ENCODE measurements around the gene GALNT18.
A peak's percentile ranks its signal among the peaks of the same experiment; 100 is the strongest.

The GALNT18 gene

GRCh38 chr11:11296434-11296833 is 325.4 kb downstream of the GALNT18 start:
- in situ Hi-C loops (cut with HindIII; ENCODE audit: low pct_ligation_motif_present, low pct_unique_long_range_greater_than_20kb, low sequenced_read_pairs), result no loop called here
- no peak for DNase-seq

GRCh38 chr11:11294551-11294855 is 327.3 kb downstream of the GALNT18 start:
- no peak for DNase-seq
- in situ Hi-C loops (cut with HindIII; ENCODE audit: low pct_ligation_motif_present, low pct_unique_long_range_greater_than_20kb, low sequenced_read_pairs), result no loop called here

DNA sequence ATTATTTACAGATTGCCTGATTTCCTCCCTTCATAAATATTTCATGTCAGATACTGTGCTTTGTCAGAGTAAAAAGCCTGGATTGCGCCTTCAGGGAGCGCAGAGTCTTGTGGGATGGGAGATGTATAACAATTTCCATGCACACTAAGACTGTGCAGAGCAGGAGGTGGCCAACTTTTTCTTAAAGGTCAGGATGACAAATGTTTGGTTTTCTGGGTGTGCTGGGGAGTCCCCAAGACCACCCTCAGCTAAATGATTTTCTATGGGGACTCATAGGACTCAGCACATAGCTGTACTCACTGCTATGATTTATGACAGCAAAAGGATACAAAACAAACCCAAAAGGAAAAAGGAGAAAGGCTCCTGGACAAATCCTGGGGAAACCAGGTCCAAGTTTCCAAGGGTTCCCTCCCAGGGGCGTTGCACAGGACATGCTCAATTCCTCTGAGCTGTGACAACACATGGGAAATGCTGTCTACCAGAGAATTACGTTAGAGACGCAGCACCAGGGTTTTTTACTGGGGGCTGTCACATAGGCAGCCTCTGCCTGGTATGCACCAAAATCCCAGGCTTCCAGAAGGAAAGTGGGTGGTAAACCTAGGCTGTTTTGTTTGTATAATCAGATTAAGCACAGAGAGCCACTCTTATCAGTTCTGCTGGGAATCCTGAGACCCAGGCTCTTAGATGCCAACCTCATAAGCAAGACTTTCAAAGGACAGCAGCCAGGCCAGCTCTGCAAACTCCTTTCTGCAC is 327.8 kb downstream of the GALNT18 start:
- in situ Hi-C loops (cut with HindIII; ENCODE audit: low pct_ligation_motif_present, low pct_unique_long_range_greater_than_20kb, low sequenced_read_pairs), result no loop called here
- DNase-seq, result no peak

- in situ Hi-C loops (cut with HindIII; ENCODE audit: low pct_ligation_motif_present, low pct_unique_long_range_greater_than_20kb, low sequenced_read_pairs), result no loop called here
- DNase-seq, result no peak
Observed at GRCh38 chr11:11292839-11293238, 329.0 kb downstream of the GALNT18 start.

DNA sequence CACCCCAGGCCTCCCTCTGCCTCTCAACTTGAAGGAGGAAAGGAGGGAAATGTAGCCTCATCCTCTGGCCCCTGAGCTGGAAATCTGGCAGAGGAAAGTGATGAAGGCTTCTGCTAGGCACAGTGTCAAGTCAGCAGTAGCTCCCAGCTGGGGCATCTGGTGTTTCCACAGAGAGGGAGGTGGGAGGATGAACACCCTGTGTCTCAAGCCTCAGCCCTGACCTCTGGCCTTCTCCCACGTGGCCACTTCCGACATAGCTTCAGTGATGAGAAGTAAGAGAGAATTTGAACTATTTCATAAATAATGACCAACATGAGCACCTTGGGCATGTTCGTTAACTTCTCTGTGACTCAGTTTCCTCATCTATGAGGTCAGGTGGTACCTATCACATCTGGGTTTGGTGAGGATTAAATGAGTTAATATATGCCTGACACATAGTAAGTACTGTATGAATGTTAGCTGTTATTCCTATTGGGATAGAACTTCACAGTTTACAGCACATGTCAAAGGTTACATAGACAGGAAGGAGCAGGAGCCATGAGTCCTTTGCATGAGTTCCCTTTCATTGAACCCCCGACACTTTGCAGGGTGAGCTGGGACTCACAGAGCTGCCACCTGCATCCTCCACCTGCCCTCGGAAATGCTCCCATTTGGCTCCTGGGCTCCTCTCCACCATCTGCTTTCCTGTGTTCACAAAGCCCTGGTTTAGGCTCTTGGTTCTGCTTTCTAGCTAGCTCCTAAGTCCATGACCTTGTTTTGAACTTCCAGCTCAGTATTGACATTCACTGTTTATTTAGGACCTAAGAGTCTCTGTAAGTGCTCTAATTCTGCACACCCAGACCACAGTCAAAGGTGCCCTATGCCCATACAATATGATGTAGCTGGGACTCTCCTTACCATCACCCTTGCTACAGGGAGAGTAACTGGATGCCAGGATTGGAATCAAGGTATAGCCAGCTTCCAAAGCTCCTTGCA is 330.5 kb downstream of the GALNT18 start:
- in situ Hi-C loops (cut with HindIII; ENCODE audit: low pct_ligation_motif_present, low pct_unique_long_range_greater_than_20kb, low sequenced_read_pairs), result no loop called here
- DNase-seq, result no peak

DNA sequence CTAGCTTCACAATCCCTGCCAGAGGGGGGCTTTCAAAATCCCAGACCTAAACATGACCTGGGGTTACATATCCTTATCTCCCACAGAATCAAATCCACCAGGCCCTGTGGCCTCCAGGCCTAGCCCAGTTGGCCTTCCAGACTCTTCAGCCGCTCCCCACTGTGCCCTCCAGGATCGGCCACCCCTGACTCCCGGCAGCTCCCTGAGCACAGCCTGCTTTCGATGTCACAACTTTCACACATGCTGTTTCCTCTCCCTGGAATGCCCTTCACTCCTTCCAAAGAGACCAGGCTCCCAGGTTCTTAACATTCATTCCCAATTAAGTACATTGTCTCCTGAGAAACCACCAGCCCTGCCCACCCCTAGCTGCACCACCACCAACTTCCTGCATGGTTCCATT is 331.5 kb downstream of the GALNT18 start:
- DNase-seq, result no peak
- in situ Hi-C loops (cut with HindIII; ENCODE audit: low pct_ligation_motif_present, low pct_unique_long_range_greater_than_20kb, low sequenced_read_pairs), result no loop called here

DNA sequence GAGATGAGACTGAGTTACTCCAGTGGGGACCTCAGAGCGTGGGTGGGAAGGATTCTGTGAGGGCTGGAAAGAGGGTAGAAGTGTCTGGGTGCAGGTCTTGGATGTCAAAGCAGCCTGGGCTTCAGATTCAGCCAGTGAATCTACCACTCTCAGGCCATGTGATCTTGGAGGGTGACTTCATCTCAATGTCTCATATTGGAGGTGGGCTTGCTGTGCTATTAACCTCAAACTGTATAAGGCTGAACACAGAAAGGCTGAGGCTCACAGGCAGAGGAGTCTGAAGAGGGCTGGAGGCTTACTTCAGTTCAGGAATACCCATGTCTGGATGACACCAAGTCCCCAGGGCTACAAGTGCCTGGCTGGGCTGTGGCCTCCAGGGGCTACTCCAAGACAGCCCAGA is 332.1 kb downstream of the GALNT18 start:
- in situ Hi-C loops (cut with HindIII; ENCODE audit: low pct_ligation_motif_present, low pct_unique_long_range_greater_than_20kb, low sequenced_read_pairs), result no loop called here
- no peak for DNase-seq

DNA sequence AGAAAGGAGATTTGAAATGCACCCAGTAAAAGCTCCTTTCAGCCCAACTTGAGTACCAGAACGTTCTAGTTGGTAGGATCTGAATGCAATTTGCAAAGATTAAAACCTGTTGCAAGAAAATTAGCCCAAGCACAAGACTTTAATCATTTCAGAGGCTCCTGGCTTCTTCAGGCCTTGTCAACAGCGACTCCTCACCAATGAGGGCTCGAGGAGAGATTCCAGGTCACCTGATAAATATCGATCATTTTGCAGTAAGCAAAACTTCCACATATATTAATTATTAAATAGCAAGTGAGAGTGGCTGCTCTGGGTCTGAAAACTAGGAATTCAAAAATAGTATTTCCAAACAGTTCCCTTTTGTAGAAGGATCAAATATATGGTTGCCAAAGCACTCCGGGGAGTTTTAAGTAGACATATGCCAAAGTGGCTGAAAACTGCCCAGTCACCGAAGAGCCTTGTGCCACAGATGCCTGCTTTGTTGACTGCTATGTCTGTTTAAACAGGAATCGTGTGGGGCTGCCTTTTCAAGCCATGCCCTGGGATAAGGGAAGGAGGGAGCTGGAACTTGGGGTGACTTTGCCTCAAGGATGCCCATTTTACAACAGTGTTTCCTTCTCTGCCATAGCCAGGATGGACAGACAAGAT is 332.7 kb downstream of the GALNT18 start:
- in situ Hi-C loops (cut with HindIII; ENCODE audit: low pct_ligation_motif_present, low pct_unique_long_range_greater_than_20kb, low sequenced_read_pairs), result no loop called here
- DNase-seq, result no peak

DNA sequence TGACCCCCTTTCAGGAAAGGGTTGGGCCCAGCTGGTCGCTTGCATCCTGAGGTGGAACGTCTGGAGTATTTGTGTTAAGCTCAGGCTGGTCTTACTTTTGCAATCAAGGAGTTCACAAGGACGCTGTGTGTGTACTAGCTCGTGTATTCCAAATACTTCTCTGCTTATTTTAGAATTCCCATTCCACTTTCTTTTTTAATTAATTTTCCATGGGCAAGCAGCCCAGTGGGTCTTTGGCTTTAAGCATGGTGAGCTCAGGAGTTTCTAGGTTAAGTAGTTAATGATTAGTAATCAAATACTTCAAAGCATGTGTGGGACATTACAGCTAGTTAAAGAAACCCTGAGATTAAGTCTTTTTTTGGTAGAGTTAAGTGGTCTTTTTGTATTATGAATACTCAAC is 337.3 kb downstream of the GALNT18 start:
- no peak for DNase-seq
- in situ Hi-C loops (cut with HindIII; ENCODE audit: low pct_ligation_motif_present, low pct_unique_long_range_greater_than_20kb, low sequenced_read_pairs), result no loop called here

DNA sequence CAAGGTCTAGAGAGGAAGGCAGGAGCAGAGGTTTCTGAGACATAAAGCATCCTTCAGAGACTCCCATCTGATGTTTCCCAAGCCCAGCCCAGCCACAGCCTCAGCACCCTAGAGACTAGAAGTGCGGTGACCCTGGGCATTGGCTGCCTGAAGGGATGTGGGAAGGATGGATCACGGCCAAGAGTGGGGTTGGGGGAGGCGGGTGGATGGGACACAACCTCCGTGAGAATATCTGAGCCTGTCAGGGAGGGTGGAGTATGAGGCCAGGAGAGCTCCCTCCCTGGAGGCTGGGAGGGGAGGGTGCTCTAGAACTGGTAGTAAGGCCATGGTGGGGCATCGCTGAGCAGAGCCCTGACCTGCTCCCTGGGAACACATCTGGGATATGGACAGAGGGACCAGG is 340.2 kb downstream of the GALNT18 start:
- no peak for DNase-seq
- in situ Hi-C loops (cut with HindIII; ENCODE audit: low pct_ligation_motif_present, low pct_unique_long_range_greater_than_20kb, low sequenced_read_pairs), result no loop called here

GRCh38 chr11:11280826-11281225 is 341.0 kb downstream of the GALNT18 start:
- no peak for DNase-seq
- in situ Hi-C loops (cut with HindIII; ENCODE audit: low pct_ligation_motif_present, low pct_unique_long_range_greater_than_20kb, low sequenced_read_pairs), result no loop called here

DNA sequence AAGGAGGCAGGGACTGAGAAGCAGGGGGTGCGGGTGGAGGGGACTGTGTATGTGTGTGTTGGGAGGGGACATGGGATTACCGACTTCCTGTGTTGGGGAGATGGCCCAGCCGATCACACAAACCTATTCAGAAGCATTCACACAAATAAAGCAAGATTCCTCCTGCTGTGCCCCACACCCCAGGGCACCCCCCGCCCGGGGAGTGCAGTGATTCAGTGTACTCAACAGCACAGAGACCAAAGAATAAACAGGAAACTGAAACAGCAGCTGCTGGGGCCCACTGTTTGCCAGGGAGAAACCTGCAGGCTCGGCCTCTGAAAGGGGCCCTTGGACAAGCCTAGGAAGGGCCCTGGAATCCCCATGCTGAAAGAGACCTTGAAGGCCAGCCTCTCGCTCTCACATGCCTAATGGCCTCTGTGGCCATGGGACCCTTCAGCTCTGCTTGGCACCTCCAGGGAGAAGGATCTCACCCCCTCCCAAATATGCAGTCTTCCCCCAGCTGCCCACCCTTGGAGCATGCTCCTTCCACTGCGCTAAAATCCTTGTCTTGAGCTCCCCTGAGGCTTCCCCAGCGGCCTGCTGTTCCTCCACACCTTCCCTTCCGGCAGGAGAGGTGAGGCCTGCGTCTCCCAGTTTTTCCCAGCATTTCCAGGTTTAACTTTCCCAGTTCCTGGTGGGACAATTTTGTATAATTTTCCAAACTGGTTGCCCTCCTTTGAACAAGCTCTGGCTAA is 341.7 kb downstream of the GALNT18 start:
- DNase-seq, result no peak
- in situ Hi-C loops (cut with HindIII; ENCODE audit: low pct_ligation_motif_present, low pct_unique_long_range_greater_than_20kb, low sequenced_read_pairs), result no loop called here

DNA sequence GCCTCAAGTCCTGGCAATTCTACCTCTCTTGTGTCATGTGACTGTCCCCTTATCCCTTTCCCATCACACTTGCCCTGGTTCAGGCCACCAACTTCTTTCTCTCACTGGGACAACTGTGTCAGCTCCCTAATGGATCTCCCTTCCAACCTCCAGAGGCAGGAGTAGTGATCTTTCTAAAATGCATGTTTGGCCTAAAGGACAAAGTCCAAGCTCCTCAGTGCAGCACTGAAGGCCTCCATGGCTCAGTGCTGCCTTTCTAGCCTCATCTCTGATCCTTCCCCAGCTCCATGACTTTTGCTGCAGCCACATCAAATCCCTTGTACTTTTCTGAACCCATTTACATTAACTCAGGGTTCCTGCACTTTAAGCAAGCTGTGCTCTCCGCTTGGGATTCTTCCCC is 349.6 kb downstream of the GALNT18 start:
- no peak for DNase-seq
- in situ Hi-C loops (cut with HindIII; ENCODE audit: low pct_ligation_motif_present, low pct_unique_long_range_greater_than_20kb, low sequenced_read_pairs), result no loop called here

GRCh38 chr11:11270236-11270775 is 351.5 kb downstream of the GALNT18 start:
- no peak for DNase-seq

DNA sequence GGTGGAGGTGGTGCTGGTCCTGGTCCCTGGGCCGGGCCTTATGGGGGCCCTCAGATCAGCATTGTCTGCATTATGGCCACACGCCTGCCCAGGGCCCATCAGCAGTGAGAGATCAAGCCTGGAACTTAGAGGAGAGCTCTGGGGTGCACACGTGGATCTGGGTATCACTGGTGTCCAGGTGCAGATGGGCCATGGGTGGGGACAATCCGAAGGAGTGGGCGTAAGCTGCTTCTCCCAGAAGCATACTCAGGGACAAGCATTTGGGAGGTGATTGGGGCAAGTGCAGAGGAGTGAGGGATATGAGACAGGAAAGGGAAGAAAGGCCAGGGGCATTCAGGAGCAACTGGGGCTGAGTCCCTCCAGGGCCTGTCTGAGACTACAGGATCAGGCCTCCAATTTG is 353.1 kb downstream of the GALNT18 start:
- in situ Hi-C loops (cut with HindIII; ENCODE audit: low pct_ligation_motif_present, low pct_unique_long_range_greater_than_20kb, low sequenced_read_pairs), result no loop called here
- DNase-seq, result no peak

More at GRCh38 chr11:11270236-11270775, 351.5 kb downstream of the GALNT18 start:
- in situ Hi-C loops (cut with HindIII; ENCODE audit: low pct_ligation_motif_present, low pct_unique_long_range_greater_than_20kb, low sequenced_read_pairs), result no loop called here

- in situ Hi-C loops (cut with HindIII; ENCODE audit: low pct_ligation_motif_present, low pct_unique_long_range_greater_than_20kb, low sequenced_read_pairs), result no loop called here
- DNase-seq, result no peak
Observed at GRCh38 chr11:11268119-11268518, 353.7 kb downstream of the GALNT18 start.

GRCh38 chr11:11267312-11267711 is 354.5 kb downstream of the GALNT18 start:
- in situ Hi-C loops (cut with HindIII; ENCODE audit: low pct_ligation_motif_present, low pct_unique_long_range_greater_than_20kb, low sequenced_read_pairs), result no loop called here
- no peak for DNase-seq

GRCh38 chr11:11265994-11266606 is 355.7 kb downstream of the GALNT18 start:
- in situ Hi-C loops (cut with HindIII; ENCODE audit: low pct_ligation_motif_present, low pct_unique_long_range_greater_than_20kb, low sequenced_read_pairs), result no loop called here

More at GRCh38 chr11:11265994-11266606, 355.7 kb downstream of the GALNT18 start:
- DNase-seq, result peak; percentile 36
